Endothelial cell of umbilical vein (primary cell): ENCODE data around the gene PCDHA10. TPM values are rescaled to one million over a fixed set of nuclear protein-coding genes. Genes with fewer than 3 reads are reported as not detected.

ENCODE experiments used
- BruUV-seq: library from RNA; stranded (reverse); fragments of 400-500 nt; replicated peaks from 2 replicates; lab custom pipeline; 2021; lab: Mats Ljungman, UMichigan
- CTCF ChIA-PET: fragments of 300-600, 350-600 bp; sonication (Branson Sonifier 250); formaldehyde crosslinking; loops from one replicate; lab custom pipeline; 2021; ENCODE audit warnings: antibody characterized with exemption, inconsistent platforms; lab: Charles Lee
- POLR2A ChIA-PET: fragments of 300-600, 350-600 bp; sonication (Branson Sonifier 250); formaldehyde crosslinking; loops from one replicate; lab custom pipeline; 2021; ENCODE audit warnings: antibody characterized with exemption, inconsistent platforms; lab: Charles Lee
- DNase-seq: peaks from one replicate; pipeline ENCODE4 v3.0.0-alpha.2; 2011; ENCODE audit warnings: low read depth, low spot score
- FAIRE-seq: peaks from 2 replicates; lab custom pipeline; 2011; peaks lifted over from hg19 to GRCh38; lab: Jason Lieb, UNC
- H2AFZ ChIP-seq: 2 replicates; pipeline ENCODE4 v1.6.0; 2012; ENCODE audit warnings: low read depth, low read length, control low read depth, inconsistent platforms
- H3K27ac ChIP-seq: 2 replicates; pipeline ENCODE4 v1.5.1; 2011; ENCODE audit warnings: low read depth, mild to moderate bottlenecking, control low read depth, low read length, moderate library complexity; ENCODE audit not compliant: insufficient read depth
- H3K27me3 ChIP-seq, 2 experiments: 2 replicates each; pipeline versions ENCODE4 v1.6.0 to v1.6.1; 2011; ENCODE audit warnings: low read length in 2 of 2, mixed read lengths in 1 of 2; ENCODE audit not compliant: control insufficient read depth in 2 of 2, insufficient read depth in 2 of 2
- H3K36me3 ChIP-seq, 2 experiments: 2 replicates in 1 of 2; 3 replicates in 1 of 2; pipeline ENCODE4 v1.5.1; 2011; ENCODE audit warnings: low read length in 2 of 2, mild to moderate bottlenecking in 1 of 2, moderate library complexity in 1 of 2; ENCODE audit not compliant: control insufficient read depth in 2 of 2, insufficient read depth in 2 of 2; ENCODE audit errors: extremely low read depth in 1 of 2
- H3K4me1 ChIP-seq: 3 replicates; pipeline ENCODE4 v1.5.1; 2011; ENCODE audit warnings: mild to moderate bottlenecking, low read length; ENCODE audit not compliant: control insufficient read depth, insufficient read depth; ENCODE audit errors: extremely low read depth
- H3K4me2 ChIP-seq: 2 replicates; pipeline ENCODE4 v1.6.1; 2011; ENCODE audit warnings: low read length, control low read depth, mixed read lengths; ENCODE audit not compliant: insufficient read depth
- H3K4me3 ChIP-seq, 3 experiments: fragments of 200-600 bp in 1 of 3; sonication (generic), shearing (Covaris generic) in 1 of 3; replicated peaks in 1 of 3; 2 replicates each; pipeline ENCODE4 v1.5.1; 2011 to 2016; ENCODE audit warnings: control low read depth in 3 of 3, low read length in 3 of 3, mild to moderate bottlenecking in 2 of 3, inconsistent platforms in 1 of 3, low read depth in 1 of 3, moderate library complexity in 1 of 3; ENCODE audit not compliant: insufficient read depth in 1 of 3
- H3K79me2 ChIP-seq: 2 replicates; pipeline ENCODE4 v1.6.0; 2012; ENCODE audit warnings: low read length, inconsistent platforms; ENCODE audit not compliant: control insufficient read depth, insufficient read depth
- H3K9ac ChIP-seq: replicated peaks from 2 replicates; pipeline ENCODE3; 2011; ENCODE audit warnings: low read length, control low read depth; ENCODE audit not compliant: insufficient read depth; ENCODE audit errors: extremely low read depth
- H3K9me1 ChIP-seq: replicated peaks from 3 replicates; pipeline ENCODE4 v1.6.0; 2011; ENCODE audit warnings: mild to moderate bottlenecking, low read length; ENCODE audit not compliant: control insufficient read depth, insufficient read depth; ENCODE audit errors: extremely low read depth
- H3K9me3 ChIP-seq: replicated peaks from 2 replicates; pipeline ENCODE4 v1.5.1; 2012; ENCODE audit warnings: low read length, inconsistent platforms; ENCODE audit not compliant: control insufficient read depth, insufficient read depth
- H4K20me1 ChIP-seq: replicated peaks from 2 replicates; pipeline ENCODE3; 2011; ENCODE audit warnings: mild to moderate bottlenecking, low read length; ENCODE audit not compliant: control insufficient read depth, insufficient read depth; ENCODE audit errors: extremely low read depth
- CTCF ChIP-seq, 2 donors: IDR thresholded peaks; 1 replicate in 1 of 2; 2 replicates in 1 of 2; pipeline ENCODE4 v1.5.1; 2011; ENCODE audit warnings: low read length in 2 of 2, mild to moderate bottlenecking in 2 of 2, moderate library complexity in 2 of 2, control low read depth in 1 of 2, inconsistent platforms in 1 of 2, low read depth in 1 of 2; ENCODE audit not compliant: insufficient read depth in 1 of 2; ENCODE audit errors: extremely low read depth in 1 of 2
- EZH2 ChIP-seq: IDR thresholded peaks from 2 replicates; pipeline ENCODE4 v1.6.1; 2012; ENCODE audit warnings: borderline replicate concordance, low read depth, mild to moderate bottlenecking, moderate library complexity, low read length, inconsistent platforms; ENCODE audit not compliant: severe bottlenecking
- GATA2 ChIP-seq: IDR thresholded peaks from 2 replicates; pipeline ENCODE4 v1.7.0; 2011; ENCODE audit warnings: low read depth, mild to moderate bottlenecking, moderate library complexity, mixed read lengths, low read length; ENCODE audit not compliant: insufficient read length, insufficient read depth
- POLR2A ChIP-seq: IDR thresholded peaks from 2 replicates; pipeline ENCODE4 v1.6.1; 2012; ENCODE audit warnings: low read depth, mild to moderate bottlenecking, control low read depth, low read length
- dilution Hi-C: fragments of 300-500 bp; cut with MboI; formaldehyde crosslinking; loops from one replicate; pipeline ENCODE4 v1.15.0; 2019; ENCODE audit warnings: low sequenced_read_pairs; ENCODE audit not compliant: extremely low pct_ligation_motif_present
- intact Hi-C: fragments of 100-400 bp; cut with micrococcal nuclease; formaldehyde crosslinking; loops from one replicate; pipeline ENCODE4 v1.10.0; 2022
- polyA plus RNA-seq, 4 experiments: library from polyadenylated mRNA; depleted of rRNA in 3 of 4; stranded (reverse) in 3 of 4; unstranded in 1 of 4; fragments of >200 nt; gene quantifications; 2 replicates each; pipeline versions ENCODE4 v1.2.1 to v1.2.3, GENCODE V29; 2011 to 2012; ENCODE audit warnings: missing spikeins in 1 of 4
- total RNA-seq: library from RNA; stranded (reverse); gene quantifications from 2 replicates; pipeline ENCODE4 v1.2.3, GENCODE V29; 2021

PCDHA10 gene
- total and polyA plus RNA-seq, 2 donors (not counting 3 experiments of a cell fraction or from before 2014, with no cell fraction given) = 0.11 to 0.18 TPM

GRCh38 chr5:140862441-140863295 is 7.0 kb downstream of the PCDHA10 start:
- no peak overlapping the region for H3K27ac ChIP-seq
- H3K36me3 ChIP-seq = no peaks in the 10 kb centered on the region
- FAIRE-seq (no peak), DNase-seq (no peak)
- H2AFZ ChIP-seq = no peak overlapping the region
- H3K79me2 ChIP-seq = no peaks in the 10 kb centered on the region
- no peak overlapping the region for H3K4me3 ChIP-seq
- dilution Hi-C loops (no loop called here), intact Hi-C loops (no loop called here)
- no peak overlapping the region for H3K4me2 ChIP-seq
- ChIA-PET POLR2A (no interaction called here), CTCF (no interaction called here)
- H3K27me3 ChIP-seq = no peaks in the 10 kb centered on the region
- H3K9me3 ChIP-seq = no peaks in the 10 kb centered on the region
- no peaks in the 10 kb centered on the region for H4K20me1 ChIP-seq
- H3K9me1 ChIP-seq = no peaks in the 10 kb centered on the region
- no peak overlapping the region for H3K9ac ChIP-seq
- no TSS peak for BruUV-seq
- H3K4me1 ChIP-seq = no peaks in the 10 kb centered on the region
- TF ChIP-seq POLR2A (no peak), GATA2 (no peak)

- H3K4me1 ChIP-seq = no peaks in the 10 kb centered on the region
- no peak within 1 kb of the TSS for H3K4me2 ChIP-seq
- ChIA-PET POLR2A (no interaction called here), CTCF (interaction anchor here (0.7 to 1.8 kb wide), 7 partner anchors 12 to 461 kb away, joined by 3 to 9 read pairs (median 4); partner anchors contain the start of gene PCDHGA1)
- no peak within 1 kb of the TSS for H3K27ac ChIP-seq
- H3K4me3 ChIP-seq = no peak within 1 kb of the TSS
- no peaks in the 10 kb centered on the region for H3K27me3 ChIP-seq
- no peaks in the 10 kb centered on the region for H4K20me1 ChIP-seq
- dilution Hi-C loops (no loop called here), intact Hi-C loops (loop anchor here (1.0 kb wide), 1 partner anchor 172 kb away; no protein-coding TSS in a partner anchor)
- no peaks in the 10 kb centered on the region for H3K9me3 ChIP-seq
- no peak within 1 kb of the TSS for H3K9ac ChIP-seq
- BruUV-seq = no TSS peak
- no peaks in the 10 kb centered on the region for H3K36me3 ChIP-seq
- peak; percentile 12 for DNase-seq
- TF ChIP-seq CTCF (IDR thresholded peaks at IDR 0.05; ENCODE audit: extremely low read depth in 1 of 2, insufficient read depth in 1 of 2, low read depth in 1 of 2, low read length in 2 of 2) (peak in 1 of 2 donors; percentile 9), EZH2 (no peak)
- H3K9me1 ChIP-seq = no peaks in the 10 kb centered on the region
- H2AFZ ChIP-seq = no peak within 1 kb of the TSS
- no peaks in the 10 kb centered on the region for H3K79me2 ChIP-seq
- FAIRE-seq = no peak
Measured at GRCh38 chr5:140868721-140869554, 13.2 kb downstream of the PCDHA10 start, which contains the start of gene PCDHA11. Gene PCDHA11 (plus strand): TSS chr5:140868957. CDS start chr5:140869104, 147 bp downstream.
